ENCODE measurements around the gene ACOT7.

ACOT7 gene

DNA sequence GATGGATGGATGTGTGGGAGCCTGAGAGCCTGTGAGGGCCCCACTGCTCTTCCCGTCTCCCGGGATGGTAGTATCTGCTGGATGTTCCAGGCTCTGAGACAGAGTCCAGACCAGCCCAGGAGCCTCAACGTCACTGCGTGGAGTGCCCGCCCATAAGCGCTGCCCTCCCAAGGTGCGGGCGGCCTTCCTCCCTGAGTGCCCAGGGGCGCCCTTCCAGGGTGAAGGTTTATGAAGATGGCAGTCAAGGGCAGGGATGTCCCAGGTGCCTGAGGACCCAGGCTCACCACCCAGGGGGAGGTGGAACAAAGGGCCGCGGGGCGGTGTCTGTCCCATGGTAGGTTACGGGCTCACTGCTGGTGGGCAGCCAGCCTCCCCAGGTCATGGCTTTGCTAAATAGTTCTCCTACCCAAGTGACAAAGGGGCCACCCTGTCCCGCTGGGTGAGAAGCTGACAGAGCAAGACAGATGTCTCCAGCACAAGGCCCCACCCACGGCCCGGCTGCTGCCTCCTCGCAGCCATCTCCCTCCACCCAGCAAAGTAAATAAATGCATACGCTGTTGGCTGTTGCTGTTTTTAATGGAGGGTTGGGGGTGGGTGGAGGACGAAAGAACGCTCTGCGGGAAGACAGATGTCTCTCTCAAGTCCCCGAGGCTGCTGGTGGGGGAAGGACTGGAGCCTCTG, 123.7 kb downstream of the ACOT7 start:
- H3K27ac ChIP-seq (ENCODE audit: low read depth, low read length): no peak overlapping the region
- H3K36me3 ChIP-seq (ENCODE audit: low read length): no peaks in the 10 kb centered on the region
- H3F3A ChIP-seq (ENCODE audit: insufficient read depth): no peaks in the 10 kb centered on the region
- H3K9ac ChIP-seq (ENCODE audit: low read length): no peak overlapping the region
- no peaks in the 10 kb centered on the region for H3K79me2 ChIP-seq (ENCODE audit: insufficient read depth, low read length)
- no peak overlapping the region for H3K4me2 ChIP-seq (ENCODE audit: low read depth, low read length, poor library complexity, severe bottlenecking)
- H2AFZ ChIP-seq (ENCODE audit: low read depth, low read length, severe bottlenecking): no peak overlapping the region
- no peaks in the 10 kb centered on the region for H3K9me2 ChIP-seq (replicated peaks; ENCODE audit: insufficient read depth, low read length)
- no peak for TF ChIP-seq EZH2phosphoT487 (conservative IDR thresholded peaks at IDR 0.05; ENCODE audit: low read length)
- TF ChIP-seq, protein P1, sequence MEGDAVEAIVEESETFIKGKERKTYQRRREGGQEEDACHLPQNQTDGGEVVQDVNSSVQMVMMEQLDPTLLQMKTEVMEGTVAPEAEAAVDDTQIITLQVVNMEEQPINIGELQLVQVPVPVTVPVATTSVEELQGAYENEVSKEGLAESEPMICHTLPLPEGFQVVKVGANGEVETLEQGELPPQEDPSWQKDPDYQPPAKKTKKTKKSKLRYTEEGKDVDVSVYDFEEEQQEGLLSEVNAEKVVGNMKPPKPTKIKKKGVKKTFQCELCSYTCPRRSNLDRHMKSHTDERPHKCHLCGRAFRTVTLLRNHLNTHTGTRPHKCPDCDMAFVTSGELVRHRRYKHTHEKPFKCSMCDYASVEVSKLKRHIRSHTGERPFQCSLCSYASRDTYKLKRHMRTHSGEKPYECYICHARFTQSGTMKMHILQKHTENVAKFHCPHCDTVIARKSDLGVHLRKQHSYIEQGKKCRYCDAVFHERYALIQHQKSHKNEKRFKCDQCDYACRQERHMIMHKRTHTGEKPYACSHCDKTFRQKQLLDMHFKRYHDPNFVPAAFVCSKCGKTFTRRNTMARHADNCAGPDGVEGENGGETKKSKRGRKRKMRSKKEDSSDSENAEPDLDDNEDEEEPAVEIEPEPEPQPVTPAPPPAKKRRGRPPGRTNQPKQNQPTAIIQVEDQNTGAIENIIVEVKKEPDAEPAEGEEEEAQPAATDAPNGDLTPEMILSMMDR (IDR thresholded peaks at IDR 0.05; ENCODE audit: insufficient read depth, low read length, poor library complexity, severe bottlenecking): no peak
- no peaks in the 10 kb centered on the region for H3K9me3 ChIP-seq (ENCODE audit: insufficient read depth, low read length)
- no peaks in the 10 kb centered on the region for H3K27me3 ChIP-seq (ENCODE audit: low read length)
- H3K4me3 ChIP-seq (ENCODE audit: insufficient read depth, low read length, poor library complexity, severe bottlenecking): no peak overlapping the region
- H4K20me1 ChIP-seq (ENCODE audit: low read depth, low read length): no peaks in the 10 kb centered on the region

DNA sequence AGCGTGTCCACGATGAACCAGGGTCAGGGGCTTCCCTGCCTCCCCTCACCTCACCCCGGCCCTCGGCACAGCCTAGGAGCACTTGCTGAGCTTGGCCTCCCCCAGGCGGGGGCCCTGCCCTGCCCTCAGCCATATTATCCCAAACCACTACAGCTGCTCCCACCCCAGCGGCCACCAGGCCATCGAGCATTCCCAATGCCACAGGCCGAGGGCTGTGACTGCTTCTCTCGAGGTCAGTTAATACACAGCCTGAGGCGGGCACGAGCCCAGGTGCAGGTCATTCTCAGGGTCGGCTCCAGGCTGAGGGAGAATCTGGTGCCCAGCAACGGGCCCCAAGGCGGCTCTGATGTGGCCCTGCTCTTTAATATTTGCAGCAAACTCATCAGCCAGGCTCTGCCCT, 124.3 kb downstream of the ACOT7 start:
- no peaks in the 10 kb centered on the region for H3K79me2 ChIP-seq (ENCODE audit: insufficient read depth, low read length)
- no peak overlapping the region for H3K9ac ChIP-seq (ENCODE audit: low read length)
- H3K27ac ChIP-seq (ENCODE audit: low read depth, low read length): no peak overlapping the region
- no peak overlapping the region for H3K4me2 ChIP-seq (ENCODE audit: low read depth, low read length, poor library complexity, severe bottlenecking)
- no peak for TF ChIP-seq EZH2phosphoT487 (conservative IDR thresholded peaks at IDR 0.05; ENCODE audit: low read length)
- TF ChIP-seq, protein P1 (IDR thresholded peaks at IDR 0.05; ENCODE audit: insufficient read depth, low read length, poor library complexity, severe bottlenecking): no peak
- H2AFZ ChIP-seq (ENCODE audit: low read depth, low read length, severe bottlenecking): no peak overlapping the region
- no peaks in the 10 kb centered on the region for H3F3A ChIP-seq (ENCODE audit: insufficient read depth)
- H3K9me2 ChIP-seq (replicated peaks; ENCODE audit: insufficient read depth, low read length): no peaks in the 10 kb centered on the region
- H4K20me1 ChIP-seq (ENCODE audit: low read depth, low read length): no peaks in the 10 kb centered on the region
- no peaks in the 10 kb centered on the region for H3K9me3 ChIP-seq (ENCODE audit: insufficient read depth, low read length)
- H3K36me3 ChIP-seq (ENCODE audit: low read length): no peaks in the 10 kb centered on the region
- H3K4me3 ChIP-seq (ENCODE audit: insufficient read depth, low read length, poor library complexity, severe bottlenecking): no peak overlapping the region
- no peaks in the 10 kb centered on the region for H3K27me3 ChIP-seq (ENCODE audit: low read length)

DNA sequence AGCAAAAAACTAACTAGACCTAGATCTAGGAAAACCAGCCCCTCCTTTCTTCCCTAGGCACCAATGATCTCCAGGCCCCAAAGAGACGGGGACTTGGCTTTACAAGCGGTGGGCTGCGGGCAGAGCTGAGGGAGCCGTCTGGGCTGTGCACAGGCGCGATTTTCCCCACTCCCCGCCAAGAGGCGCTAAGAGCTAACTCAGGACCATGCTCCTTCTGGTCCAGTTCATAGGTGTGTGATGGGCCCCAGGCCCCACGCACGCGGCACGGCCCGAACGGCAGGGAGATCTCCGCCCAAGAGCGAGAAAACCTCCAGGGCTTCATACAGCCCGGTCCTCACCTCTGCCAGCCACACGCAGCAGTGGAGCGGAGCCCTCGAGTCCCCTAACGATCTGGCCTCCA, 125.2 kb downstream of the ACOT7 start:
- Histone ChIP-seq H3K27ac (ENCODE audit: low read depth, low read length) (no peak overlapping the region), H3K9ac (ENCODE audit: low read length) (no peak overlapping the region)

More for the DNA sequence above, 125.2 kb downstream of the ACOT7 start:
- H3K4me3 ChIP-seq (ENCODE audit: insufficient read depth, low read length, poor library complexity, severe bottlenecking): no peak overlapping the region
- no peak overlapping the region for H3K4me2 ChIP-seq (ENCODE audit: low read depth, low read length, poor library complexity, severe bottlenecking)
- no peaks in the 10 kb centered on the region for H4K20me1 ChIP-seq (ENCODE audit: low read depth, low read length)
- H3K36me3 ChIP-seq (ENCODE audit: low read length): no peaks in the 10 kb centered on the region
- H3F3A ChIP-seq (ENCODE audit: insufficient read depth): no peaks in the 10 kb centered on the region
- no peaks in the 10 kb centered on the region for H3K79me2 ChIP-seq (ENCODE audit: insufficient read depth, low read length)
- H2AFZ ChIP-seq (ENCODE audit: low read depth, low read length, severe bottlenecking): no peak overlapping the region
- TF ChIP-seq EZH2phosphoT487 (conservative IDR thresholded peaks at IDR 0.05; ENCODE audit: low read length): no peak
- TF ChIP-seq, protein P1 (IDR thresholded peaks at IDR 0.05; ENCODE audit: insufficient read depth, low read length, poor library complexity, severe bottlenecking): no peak
- no peaks in the 10 kb centered on the region for H3K9me3 ChIP-seq (ENCODE audit: insufficient read depth, low read length)
- H3K27me3 ChIP-seq (ENCODE audit: low read length): no peaks in the 10 kb centered on the region
- no peaks in the 10 kb centered on the region for H3K9me2 ChIP-seq (replicated peaks; ENCODE audit: insufficient read depth, low read length)

Data from SU-DHL-6 (cell line).